Measurements from ENCODE around the gene LTBP3.
A peak's percentile ranks its signal among the peaks of the same experiment; 100 is the strongest.

Gene LTBP3

DNA sequence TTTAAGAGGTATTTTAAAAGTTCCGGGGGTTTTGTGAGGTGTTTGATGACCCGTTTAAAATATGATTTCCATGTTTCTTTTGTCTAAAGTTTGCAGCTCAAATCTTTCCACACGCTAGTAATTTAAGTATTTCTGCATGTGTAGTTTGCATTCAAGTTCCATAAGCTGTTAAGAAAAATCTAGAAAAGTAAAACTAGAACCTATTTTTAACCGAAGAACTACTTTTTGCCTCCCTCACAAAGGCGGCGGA lies 59.5 kb downstream of the LTBP3 start (continued):
- TF ChIP-seq ZNF747 (tag by site-specific recombination; IDR thresholded peaks at IDR 0.05), result no peak
- TF ChIP-seq, protein P1, sequence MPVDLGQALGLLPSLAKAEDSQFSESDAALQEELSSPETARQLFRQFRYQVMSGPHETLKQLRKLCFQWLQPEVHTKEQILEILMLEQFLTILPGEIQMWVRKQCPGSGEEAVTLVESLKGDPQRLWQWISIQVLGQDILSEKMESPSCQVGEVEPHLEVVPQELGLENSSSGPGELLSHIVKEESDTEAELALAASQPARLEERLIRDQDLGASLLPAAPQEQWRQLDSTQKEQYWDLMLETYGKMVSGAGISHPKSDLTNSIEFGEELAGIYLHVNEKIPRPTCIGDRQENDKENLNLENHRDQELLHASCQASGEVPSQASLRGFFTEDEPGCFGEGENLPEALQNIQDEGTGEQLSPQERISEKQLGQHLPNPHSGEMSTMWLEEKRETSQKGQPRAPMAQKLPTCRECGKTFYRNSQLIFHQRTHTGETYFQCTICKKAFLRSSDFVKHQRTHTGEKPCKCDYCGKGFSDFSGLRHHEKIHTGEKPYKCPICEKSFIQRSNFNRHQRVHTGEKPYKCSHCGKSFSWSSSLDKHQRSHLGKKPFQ (tag by site-specific recombination; IDR thresholded peaks at IDR 0.05), result no peak
- TF ChIP-seq ZNF341 (tag by site-specific recombination; IDR thresholded peaks at IDR 0.05; ENCODE audit: low read depth), result 0 out of 2 replicates have a peak, but pooled peaks have one; percentile 18
- TF ChIP-seq PRDM1 (tag by site-specific recombination; IDR thresholded peaks at IDR 0.05), result no peak
- TF ChIP-seq ZNF530 (tag by site-specific recombination; IDR thresholded peaks at IDR 0.05; ENCODE audit: low read depth), result no peak
- peak; percentile 60 for TF ChIP-seq KLF16 (tag by site-specific recombination; IDR thresholded peaks at IDR 0.05)
- TF ChIP-seq ZNF211 (tag by site-specific recombination; IDR thresholded peaks at IDR 0.05; ENCODE audit: low read depth), result no peak
- TF ChIP-seq ZNF138 (tag by site-specific recombination; IDR thresholded peaks at IDR 0.05; ENCODE audit: borderline replicate concordance), result no peak
- TF ChIP-seq ZNF561 (tag by site-specific recombination; IDR thresholded peaks at IDR 0.05; ENCODE audit: borderline replicate concordance), result no peak
- TF ChIP-seq, protein P2, sequence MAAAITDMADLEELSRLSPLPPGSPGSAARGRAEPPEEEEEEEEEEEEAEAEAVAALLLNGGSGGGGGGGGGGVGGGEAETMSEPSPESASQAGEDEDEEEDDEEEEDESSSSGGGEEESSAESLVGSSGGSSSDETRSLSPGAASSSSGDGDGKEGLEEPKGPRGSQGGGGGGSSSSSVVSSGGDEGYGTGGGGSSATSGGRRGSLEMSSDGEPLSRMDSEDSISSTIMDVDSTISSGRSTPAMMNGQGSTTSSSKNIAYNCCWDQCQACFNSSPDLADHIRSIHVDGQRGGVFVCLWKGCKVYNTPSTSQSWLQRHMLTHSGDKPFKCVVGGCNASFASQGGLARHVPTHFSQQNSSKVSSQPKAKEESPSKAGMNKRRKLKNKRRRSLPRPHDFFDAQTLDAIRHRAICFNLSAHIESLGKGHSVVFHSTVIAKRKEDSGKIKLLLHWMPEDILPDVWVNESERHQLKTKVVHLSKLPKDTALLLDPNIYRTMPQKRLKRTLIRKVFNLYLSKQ (tag by site-specific recombination; IDR thresholded peaks at IDR 0.05; ENCODE audit: borderline replicate concordance), result no peak
- TF ChIP-seq, protein P3, sequence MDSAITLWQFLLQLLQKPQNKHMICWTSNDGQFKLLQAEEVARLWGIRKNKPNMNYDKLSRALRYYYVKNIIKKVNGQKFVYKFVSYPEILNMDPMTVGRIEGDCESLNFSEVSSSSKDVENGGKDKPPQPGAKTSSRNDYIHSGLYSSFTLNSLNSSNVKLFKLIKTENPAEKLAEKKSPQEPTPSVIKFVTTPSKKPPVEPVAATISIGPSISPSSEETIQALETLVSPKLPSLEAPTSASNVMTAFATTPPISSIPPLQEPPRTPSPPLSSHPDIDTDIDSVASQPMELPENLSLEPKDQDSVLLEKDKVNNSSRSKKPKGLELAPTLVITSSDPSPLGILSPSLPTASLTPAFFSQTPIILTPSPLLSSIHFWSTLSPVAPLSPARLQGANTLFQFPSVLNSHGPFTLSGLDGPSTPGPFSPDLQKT (IDR thresholded peaks at IDR 0.05; ENCODE audit: borderline replicate concordance, low read depth, low read length), result no peak; the same call in 1 of the 2 replicates
- TF ChIP-seq, protein P4, sequence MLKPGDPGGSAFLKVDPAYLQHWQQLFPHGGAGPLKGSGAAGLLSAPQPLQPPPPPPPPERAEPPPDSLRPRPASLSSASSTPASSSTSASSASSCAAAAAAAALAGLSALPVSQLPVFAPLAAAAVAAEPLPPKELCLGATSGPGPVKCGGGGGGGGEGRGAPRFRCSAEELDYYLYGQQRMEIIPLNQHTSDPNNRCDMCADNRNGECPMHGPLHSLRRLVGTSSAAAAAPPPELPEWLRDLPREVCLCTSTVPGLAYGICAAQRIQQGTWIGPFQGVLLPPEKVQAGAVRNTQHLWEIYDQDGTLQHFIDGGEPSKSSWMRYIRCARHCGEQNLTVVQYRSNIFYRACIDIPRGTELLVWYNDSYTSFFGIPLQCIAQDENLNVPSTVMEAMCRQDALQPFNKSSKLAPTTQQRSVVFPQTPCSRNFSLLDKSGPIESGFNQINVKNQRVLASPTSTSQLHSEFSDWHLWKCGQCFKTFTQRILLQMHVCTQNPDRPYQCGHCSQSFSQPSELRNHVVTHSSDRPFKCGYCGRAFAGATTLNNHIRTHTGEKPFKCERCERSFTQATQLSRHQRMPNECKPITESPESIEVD (tag by site-specific recombination; IDR thresholded peaks at IDR 0.05), result peak; percentile 99
- TF ChIP-seq, protein P5, sequence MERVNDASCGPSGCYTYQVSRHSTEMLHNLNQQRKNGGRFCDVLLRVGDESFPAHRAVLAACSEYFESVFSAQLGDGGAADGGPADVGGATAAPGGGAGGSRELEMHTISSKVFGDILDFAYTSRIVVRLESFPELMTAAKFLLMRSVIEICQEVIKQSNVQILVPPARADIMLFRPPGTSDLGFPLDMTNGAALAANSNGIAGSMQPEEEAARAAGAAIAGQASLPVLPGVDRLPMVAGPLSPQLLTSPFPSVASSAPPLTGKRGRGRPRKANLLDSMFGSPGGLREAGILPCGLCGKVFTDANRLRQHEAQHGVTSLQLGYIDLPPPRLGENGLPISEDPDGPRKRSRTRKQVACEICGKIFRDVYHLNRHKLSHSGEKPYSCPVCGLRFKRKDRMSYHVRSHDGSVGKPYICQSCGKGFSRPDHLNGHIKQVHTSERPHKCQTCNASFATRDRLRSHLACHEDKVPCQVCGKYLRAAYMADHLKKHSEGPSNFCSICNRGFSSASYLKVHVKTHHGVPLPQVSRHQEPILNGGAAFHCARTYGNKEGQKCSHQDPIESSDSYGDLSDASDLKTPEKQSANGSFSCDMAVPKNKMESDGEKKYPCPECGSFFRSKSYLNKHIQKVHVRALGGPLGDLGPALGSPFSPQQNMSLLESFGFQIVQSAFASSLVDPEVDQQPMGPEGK (tag by site-specific recombination; IDR thresholded peaks at IDR 0.05), result no peak
- TF ChIP-seq GFI1B (tag by site-specific recombination; IDR thresholded peaks at IDR 0.05), result no peak

DNA sequence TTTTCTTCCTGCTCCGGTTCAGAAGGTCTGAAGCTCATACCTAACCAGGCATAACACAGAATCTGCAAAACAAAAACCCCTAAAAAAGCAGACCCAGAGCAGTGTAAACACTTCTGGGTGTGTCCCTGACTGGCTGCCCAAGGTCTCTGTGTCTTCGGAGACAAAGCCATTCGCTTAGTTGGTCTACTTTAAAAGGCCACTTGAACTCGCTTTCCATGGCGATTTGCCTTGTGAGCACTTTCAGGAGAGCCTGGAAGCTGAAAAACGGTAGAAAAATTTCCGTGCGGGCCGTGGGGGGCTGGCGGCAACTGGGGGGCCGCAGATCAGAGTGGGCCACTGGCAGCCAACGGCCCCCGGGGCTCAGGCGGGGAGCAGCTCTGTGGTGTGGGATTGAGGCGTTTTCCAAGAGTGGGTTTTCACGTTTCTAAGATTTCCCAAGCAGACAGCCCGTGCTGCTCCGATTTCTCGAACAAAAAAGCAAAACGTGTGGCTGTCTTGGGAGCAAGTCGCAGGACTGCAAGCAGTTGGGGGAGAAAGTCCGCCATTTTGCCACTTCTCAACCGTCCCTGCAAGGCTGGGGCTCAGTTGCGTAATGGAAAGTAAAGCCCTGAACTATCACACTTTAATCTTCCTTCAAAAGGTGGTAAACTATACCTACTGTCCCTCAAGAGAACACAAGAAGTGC lies 60.0 kb downstream of the LTBP3 start:
- ChIA-PET POLR2A (interaction anchor here (0.5 to 28.2 kb wide), 38 partner anchors 10 to 1193 kb away, joined by 3 to 1129 read pairs (median 6); partner anchors contain the start of genes DPF2, ESRRA, FAM89B and FRMD8), CTCF (interaction anchor here (0.7 to 5.0 kb wide), 14 partner anchors 8 to 145 kb away, joined by 3 to 35 read pairs (median 4); no protein-coding TSS in a partner anchor)
- Histone ChIP-seq H3K36me3 (ENCODE audit: control insufficient read depth in 2 of 2, insufficient read depth in 1 of 2, low read length in 2 of 2) (peaks cover 0 to 34% of the 10 kb centered on the region in 2 experiments; a peak in 2 of 3 replicates), H3K4me3 (ENCODE audit: low read depth, low read length) (peak overlapping the region; percentile 98), H3K27ac (ENCODE audit: extremely low read depth, low read depth, low read length) (peak overlapping the region; percentile 98), H3K4me1 (ENCODE audit: control insufficient read depth, insufficient read depth, low read length) (peaks cover 6% of the 10 kb centered on the region), H3K9me3 (ENCODE audit: control insufficient read depth, insufficient read depth, low read depth, low read length) (no peaks in the 10 kb centered on the region)
- TF ChIP-seq PRDM1 (tag by site-specific recombination; IDR thresholded peaks at IDR 0.05), result peak; percentile 67
- TF ChIP-seq GLIS2 (tag by site-specific recombination; IDR thresholded peaks at IDR 0.05), result peak; percentile 96
- peak; percentile 63 for TF ChIP-seq YY1 (tag by site-specific recombination; IDR thresholded peaks at IDR 0.05)
- TF ChIP-seq, protein P6, sequence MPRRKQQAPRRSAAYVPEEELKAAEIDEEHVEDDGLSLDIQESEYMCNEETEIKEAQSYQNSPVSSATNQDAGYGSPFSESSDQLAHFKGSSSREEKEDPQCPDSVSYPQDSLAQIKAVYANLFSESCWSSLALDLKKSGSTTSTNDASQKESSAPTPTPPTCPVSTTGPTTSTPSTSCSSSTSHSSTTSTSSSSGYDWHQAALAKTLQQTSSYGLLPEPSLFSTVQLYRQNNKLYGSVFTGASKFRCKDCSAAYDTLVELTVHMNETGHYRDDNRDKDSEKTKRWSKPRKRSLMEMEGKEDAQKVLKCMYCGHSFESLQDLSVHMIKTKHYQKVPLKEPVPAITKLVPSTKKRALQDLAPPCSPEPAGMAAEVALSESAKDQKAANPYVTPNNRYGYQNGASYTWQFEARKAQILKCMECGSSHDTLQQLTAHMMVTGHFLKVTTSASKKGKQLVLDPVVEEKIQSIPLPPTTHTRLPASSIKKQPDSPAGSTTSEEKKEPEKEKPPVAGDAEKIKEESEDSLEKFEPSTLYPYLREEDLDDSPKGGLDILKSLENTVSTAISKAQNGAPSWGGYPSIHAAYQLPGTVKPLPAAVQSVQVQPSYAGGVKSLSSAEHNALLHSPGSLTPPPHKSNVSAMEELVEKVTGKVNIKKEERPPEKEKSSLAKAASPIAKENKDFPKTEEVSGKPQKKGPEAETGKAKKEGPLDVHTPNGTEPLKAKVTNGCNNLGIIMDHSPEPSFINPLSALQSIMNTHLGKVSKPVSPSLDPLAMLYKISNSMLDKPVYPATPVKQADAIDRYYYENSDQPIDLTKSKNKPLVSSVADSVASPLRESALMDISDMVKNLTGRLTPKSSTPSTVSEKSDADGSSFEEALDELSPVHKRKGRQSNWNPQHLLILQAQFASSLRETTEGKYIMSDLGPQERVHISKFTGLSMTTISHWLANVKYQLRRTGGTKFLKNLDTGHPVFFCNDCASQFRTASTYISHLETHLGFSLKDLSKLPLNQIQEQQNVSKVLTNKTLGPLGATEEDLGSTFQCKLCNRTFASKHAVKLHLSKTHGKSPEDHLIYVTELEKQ (tag by site-specific recombination; IDR thresholded peaks at IDR 0.05; ENCODE audit: borderline replicate concordance), result no peak
- TF ChIP-seq, protein P7, sequence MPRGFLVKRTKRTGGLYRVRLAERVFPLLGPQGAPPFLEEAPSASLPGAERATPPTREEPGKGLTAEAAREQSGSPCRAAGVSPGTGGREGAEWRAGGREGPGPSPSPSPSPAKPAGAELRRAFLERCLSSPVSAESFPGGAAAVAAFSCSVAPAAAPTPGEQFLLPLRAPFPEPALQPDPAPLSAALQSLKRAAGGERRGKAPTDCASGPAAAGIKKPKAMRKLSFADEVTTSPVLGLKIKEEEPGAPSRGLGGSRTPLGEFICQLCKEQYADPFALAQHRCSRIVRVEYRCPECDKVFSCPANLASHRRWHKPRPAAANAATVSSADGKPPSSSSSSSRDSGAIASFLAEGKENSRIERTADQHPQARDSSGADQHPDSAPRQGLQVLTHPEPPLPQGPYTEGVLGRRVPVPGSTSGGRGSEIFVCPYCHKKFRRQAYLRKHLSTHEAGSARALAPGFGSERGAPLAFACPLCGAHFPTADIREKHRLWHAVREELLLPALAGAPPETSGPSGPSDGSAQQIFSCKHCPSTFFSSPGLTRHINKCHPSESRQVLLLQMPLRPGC (tag by site-specific recombination; IDR thresholded peaks at IDR 0.05), result 0 out of 2 replicates have a peak, but pooled peaks have one; percentile 12
- TF ChIP-seq ZNF292 (tag by site-specific recombination; IDR thresholded peaks at IDR 0.05; ENCODE audit: borderline replicate concordance, low read depth), result no peak

All from HEK293 (cell line).